Neural progenitor cell (in vitro differentiated cells): ENCODE results near the gene PHF12. TPM values are rescaled to one million over a fixed set of nuclear protein-coding genes. Genes with fewer than 3 reads are reported as not detected.

Experiments
- DNase-seq: peaks from one replicate; pipeline ENCODE4 v3.0.0-alpha.2; 2016; ENCODE audit warnings: low spot score
- H2AFZ ChIP-seq: fragments of 200-600 bp; sonication (generic); replicated peaks from 2 replicates; pipeline ENCODE4 v1.6.1; 2016; ENCODE audit warnings: antibody characterized with exemption
- H3F3A ChIP-seq: fragments of 200-600 bp; sonication (generic); 2 replicates; pipeline ENCODE4 v1.6.1; 2016; ENCODE audit warnings: antibody characterized with exemption, low read depth
- H3K27ac ChIP-seq: fragments of 200-600 bp; sonication (generic); 2 replicates; pipeline ENCODE4 v1.5.1; 2016; ENCODE audit warnings: mild to moderate bottlenecking
- H3K27me3 ChIP-seq: fragments of 200-600 bp; sonication (generic); 2 replicates; pipeline ENCODE4 v1.6.1; 2016; ENCODE audit warnings: mild to moderate bottlenecking, moderate library complexity
- H3K36me3 ChIP-seq: fragments of 200-600 bp; sonication (generic); 2 replicates; pipeline ENCODE4 v1.5.1; 2016
- H3K4me1 ChIP-seq: fragments of 200-600 bp; sonication (generic); 2 replicates; pipeline ENCODE4 v1.6.1; 2016; ENCODE audit warnings: mixed run types
- H3K4me2 ChIP-seq: fragments of 200-600 bp; sonication (generic); 2 replicates; pipeline ENCODE4 v1.6.1; 2016
- H3K4me3 ChIP-seq: fragments of 200-600 bp; sonication (generic); 2 replicates; pipeline ENCODE4 v1.5.1; 2016
- H3K79me2 ChIP-seq: fragments of 200-600 bp; sonication (generic); 2 replicates; pipeline ENCODE4 v1.6.1; 2016; ENCODE audit warnings: low read depth
- H3K9ac ChIP-seq: fragments of 200-600 bp; sonication (generic); 2 replicates; pipeline ENCODE4 v1.6.1; 2016
- H3K9me3 ChIP-seq: fragments of 200-600 bp; sonication (generic); 2 replicates; pipeline ENCODE4 v1.5.1; 2016; ENCODE audit warnings: low read depth
- H4K20me1 ChIP-seq: fragments of 200-600 bp; sonication (generic); 2 replicates; pipeline ENCODE4 v1.6.1; 2016; ENCODE audit warnings: low read depth
- H3K27ac Mint-ChIP-seq: 3 replicates; pipeline ENCODE4 v1.8.0; 2021; ENCODE audit warnings: mixed read lengths
- H3K27me3 Mint-ChIP-seq: 2 replicates; pipeline ENCODE4 v1.8.0; 2022; ENCODE audit warnings: low read depth, mild to moderate bottlenecking, inconsistent platforms, moderate library complexity, mixed read lengths; ENCODE audit not compliant: insufficient read depth
- H3K36me3 Mint-ChIP-seq: 3 replicates; pipeline ENCODE4 v1.8.0; 2021; ENCODE audit warnings: mixed read lengths
- H3K4me1 Mint-ChIP-seq: 3 replicates; pipeline ENCODE4 v1.8.0; 2021; ENCODE audit warnings: mixed read lengths
- H3K4me3 Mint-ChIP-seq: 3 replicates; pipeline ENCODE4 v1.8.0; 2021; ENCODE audit warnings: mild to moderate bottlenecking, moderate library complexity, mixed read lengths
- H3K9me3 Mint-ChIP-seq: 3 replicates; pipeline ENCODE4 v1.8.0; 2020; ENCODE audit warnings: mixed read lengths
- EZH2 ChIP-seq: fragments of 200-600 bp; sonication (generic); IDR thresholded peaks from 2 replicates; pipeline ENCODE4 v1.6.1; 2017; ENCODE audit warnings: antibody characterized with exemption, mild to moderate bottlenecking, moderate library complexity
- EZH2phosphoT487 ChIP-seq: fragments of 200-600 bp; sonication (generic); IDR thresholded peaks from 2 replicates; pipeline ENCODE4 v1.6.1; 2017; ENCODE audit warnings: antibody characterized with exemption
- total RNA-seq: library from RNA; depleted of rRNA; stranded (reverse); fragments of >200 nt; gene quantifications from 2 replicates; pipeline ENCODE4 v1.2.3, GENCODE V29; 2015; ENCODE audit warnings: low replicate concordance
- TF ChIP-seq, protein P1 (sequence below): fragments of 200-600 bp; sonication (generic); IDR thresholded peaks from 2 replicates; pipeline ENCODE4 v1.5.1; 2017; ENCODE audit warnings: antibody characterized with exemption, mild to moderate bottlenecking

PHF12 gene
- 49.1 and 54.3 TPM in 2 replicates for total RNA-seq

DNA sequence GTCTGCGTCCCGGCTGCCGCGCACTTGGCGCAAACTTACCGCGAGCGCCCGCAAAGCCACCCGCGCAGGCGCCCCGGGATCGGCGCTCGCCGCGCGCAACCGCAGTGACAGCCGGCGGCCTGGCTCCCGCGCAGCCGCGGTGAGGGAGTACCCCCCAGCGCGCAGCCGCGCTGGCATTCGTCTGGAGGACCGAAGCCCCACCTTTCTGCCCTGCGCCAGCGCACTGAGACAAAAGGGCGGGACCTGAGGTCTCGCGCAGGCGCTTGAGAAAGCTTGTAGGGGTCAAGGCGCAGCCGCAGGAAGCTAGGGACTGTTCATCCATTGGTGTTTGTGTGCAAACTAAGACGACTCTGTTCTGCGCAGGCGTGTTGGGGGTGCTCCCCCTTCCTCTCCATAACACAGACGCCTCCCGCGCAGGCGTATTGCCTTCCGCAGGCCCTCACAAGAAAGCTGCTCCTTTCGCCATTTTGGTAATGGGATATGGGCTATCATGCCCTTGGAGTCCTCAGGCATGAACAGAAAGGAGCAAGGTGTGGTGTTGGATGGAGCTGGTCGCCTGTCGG lies at the start of gene PHF12:
Gene PHF12 (minus strand): TSS at position 91 of the 563 bp plus-strand sequence. CDS start 558 bp downstream, outside the sequence.
- peak; percentile 100 for DNase-seq
- peak within 1 kb of the TSS; percentile 81 for H2AFZ ChIP-seq

DNA sequence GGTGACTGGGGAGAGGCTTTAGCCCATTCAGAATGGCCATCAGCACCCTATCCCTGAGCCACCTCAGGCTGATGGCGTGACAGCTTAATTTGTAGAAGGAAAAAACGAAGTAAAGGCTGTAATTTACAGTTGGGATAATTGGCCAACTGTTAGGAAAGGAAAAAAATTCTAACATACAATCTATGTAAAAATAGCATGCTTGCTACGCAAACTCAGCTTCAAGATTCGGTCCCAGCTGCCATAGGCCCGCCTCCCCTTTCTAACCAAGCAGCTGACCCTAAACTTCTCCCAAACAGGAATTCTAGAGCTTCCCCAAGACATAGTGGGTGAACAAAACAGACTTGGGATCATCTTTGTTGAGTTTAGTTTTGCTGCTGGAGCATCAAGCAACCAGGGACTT lies 49.7 kb upstream of the PHF12 start:
- no peak overlapping the region for H3K27ac Mint-ChIP-seq
- Histone ChIP-seq H4K20me1 (peaks cover 22% of the 10 kb centered on the region), H3K9me3 (no peaks in the 10 kb centered on the region), H3K27me3 (peaks cover 26% of the 10 kb centered on the region), H3K9ac (no peak overlapping the region), H3F3A (peaks cover 3% of the 10 kb centered on the region), H3K4me2 (no peak overlapping the region), H3K79me2 (peaks cover 3% of the 10 kb centered on the region), H3K4me3 (no peak overlapping the region), H3K36me3 (no peaks in the 10 kb centered on the region), H3K27ac (no peak overlapping the region), H2AFZ (no peak overlapping the region), H3K4me1 (peaks cover 43% of the 10 kb centered on the region)
- TF ChIP-seq, protein P1, sequence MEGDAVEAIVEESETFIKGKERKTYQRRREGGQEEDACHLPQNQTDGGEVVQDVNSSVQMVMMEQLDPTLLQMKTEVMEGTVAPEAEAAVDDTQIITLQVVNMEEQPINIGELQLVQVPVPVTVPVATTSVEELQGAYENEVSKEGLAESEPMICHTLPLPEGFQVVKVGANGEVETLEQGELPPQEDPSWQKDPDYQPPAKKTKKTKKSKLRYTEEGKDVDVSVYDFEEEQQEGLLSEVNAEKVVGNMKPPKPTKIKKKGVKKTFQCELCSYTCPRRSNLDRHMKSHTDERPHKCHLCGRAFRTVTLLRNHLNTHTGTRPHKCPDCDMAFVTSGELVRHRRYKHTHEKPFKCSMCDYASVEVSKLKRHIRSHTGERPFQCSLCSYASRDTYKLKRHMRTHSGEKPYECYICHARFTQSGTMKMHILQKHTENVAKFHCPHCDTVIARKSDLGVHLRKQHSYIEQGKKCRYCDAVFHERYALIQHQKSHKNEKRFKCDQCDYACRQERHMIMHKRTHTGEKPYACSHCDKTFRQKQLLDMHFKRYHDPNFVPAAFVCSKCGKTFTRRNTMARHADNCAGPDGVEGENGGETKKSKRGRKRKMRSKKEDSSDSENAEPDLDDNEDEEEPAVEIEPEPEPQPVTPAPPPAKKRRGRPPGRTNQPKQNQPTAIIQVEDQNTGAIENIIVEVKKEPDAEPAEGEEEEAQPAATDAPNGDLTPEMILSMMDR, result no peak
- no peak for TF ChIP-seq EZH2
- TF ChIP-seq EZH2phosphoT487, result no peak
- peaks cover 2% of the 10 kb centered on the region for H3K9me3 Mint-ChIP-seq
- no peaks in the 10 kb centered on the region for H3K36me3 Mint-ChIP-seq
- peaks cover 7% of the 10 kb centered on the region for H3K4me1 Mint-ChIP-seq
- H3K27me3 Mint-ChIP-seq, result peaks cover 44% of the 10 kb centered on the region
- no peak for DNase-seq
- H3K4me3 Mint-ChIP-seq, result no peak overlapping the region

More for the DNA sequence above, at the start of gene PHF12:
- Mint-ChIP-seq H3K4me1 (peaks cover 18% of the 10 kb centered on the region), H3K27ac (peak within 1 kb of the TSS; percentile 82), H3K4me3 (peak within 1 kb of the TSS; percentile 96), H3K9me3 (no peaks in the 10 kb centered on the region), H3K36me3 (peaks cover 6% of the 10 kb centered on the region), H3K27me3 (peaks cover 3% of the 10 kb centered on the region)
- H3K4me2 ChIP-seq, result peak within 1 kb of the TSS; percentile 89
- H3K27me3 ChIP-seq, result no peaks in the 10 kb centered on the region
- peak within 1 kb of the TSS; percentile 86 for H3K27ac ChIP-seq
- peaks cover 55% of the 10 kb centered on the region for H3F3A ChIP-seq
- TF ChIP-seq EZH2phosphoT487, result peak; percentile 49
- no peak for TF ChIP-seq EZH2
- H4K20me1 ChIP-seq, result peaks cover 35% of the 10 kb centered on the region
- H3K4me3 ChIP-seq, result peak within 1 kb of the TSS; percentile 80
- no peaks in the 10 kb centered on the region for H3K9me3 ChIP-seq
- H3K36me3 ChIP-seq, result no peaks in the 10 kb centered on the region
- peak within 1 kb of the TSS; percentile 52 for H3K9ac ChIP-seq
- H3K4me1 ChIP-seq, result peaks cover 16% of the 10 kb centered on the region
- peaks cover 47% of the 10 kb centered on the region for H3K79me2 ChIP-seq

DNA sequence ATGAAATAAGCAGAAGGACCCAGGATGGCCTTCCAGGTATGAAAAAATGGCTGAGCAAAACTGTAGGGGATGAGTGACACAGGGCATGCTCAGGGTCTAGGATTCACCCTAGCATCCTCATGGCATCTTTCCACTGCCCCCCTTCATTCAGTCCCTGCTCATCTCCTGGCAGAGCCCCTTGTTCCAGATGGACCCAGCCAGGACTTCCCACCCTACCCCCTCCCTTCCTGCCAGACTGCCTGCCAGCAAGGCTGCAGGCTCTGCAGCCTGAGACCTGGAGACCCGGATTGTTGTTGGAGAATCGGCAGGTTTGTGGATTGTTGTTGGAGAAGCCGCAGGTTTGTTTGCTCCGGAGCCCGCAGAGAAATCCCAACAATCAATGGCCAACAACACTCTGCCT lies 47.9 kb upstream of the PHF12 start:
- Mint-ChIP-seq H3K27ac (no peak overlapping the region), H3K27me3 (peaks cover 39% of the 10 kb centered on the region), H3K9me3 (peaks cover 2% of the 10 kb centered on the region), H3K4me3 (no peak overlapping the region), H3K4me1 (peaks cover 3% of the 10 kb centered on the region), H3K36me3 (no peaks in the 10 kb centered on the region)
- Histone ChIP-seq H2AFZ (no peak overlapping the region), H3K9ac (no peak overlapping the region), H3K27me3 (peaks cover 10% of the 10 kb centered on the region), H3K36me3 (no peaks in the 10 kb centered on the region), H3K4me3 (no peak overlapping the region), H3K4me1 (peaks cover 38% of the 10 kb centered on the region), H3K27ac (no peak overlapping the region), H3K79me2 (peaks cover 3% of the 10 kb centered on the region), H3K4me2 (no peak overlapping the region), H4K20me1 (peaks cover 11% of the 10 kb centered on the region), H3K9me3 (no peaks in the 10 kb centered on the region), H3F3A (peaks cover 3% of the 10 kb centered on the region)
- DNase-seq, result no peak
- TF ChIP-seq EZH2 (no peak), EZH2phosphoT487 (no peak)
- TF ChIP-seq, protein P1, result no peak

DNA sequence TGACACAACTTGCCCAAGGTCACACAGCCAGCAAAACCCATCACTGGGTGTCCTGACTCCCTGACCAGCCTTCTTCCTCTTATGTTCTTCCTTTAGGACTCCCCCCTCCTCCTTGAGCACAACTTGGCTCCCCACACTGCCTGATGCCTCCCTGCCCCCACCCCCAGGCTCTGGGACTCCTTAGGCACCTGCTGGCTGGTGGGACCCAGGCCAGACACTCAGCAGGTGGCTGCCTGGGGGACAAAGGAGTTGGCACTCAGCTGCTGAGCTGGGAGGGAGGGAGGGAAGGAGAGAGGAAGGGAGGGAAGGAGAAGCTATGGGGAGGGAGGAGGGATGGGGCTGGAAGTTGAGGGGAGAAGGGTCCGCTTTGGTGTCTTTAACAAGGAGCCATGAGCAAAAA lies 46.5 kb upstream of the PHF12 start:
- no peaks in the 10 kb centered on the region for H3K36me3 ChIP-seq
- peaks cover 38% of the 10 kb centered on the region for H3K4me1 ChIP-seq
- H2AFZ ChIP-seq, result no peak overlapping the region
- H3K9me3 ChIP-seq, result no peaks in the 10 kb centered on the region
- no peaks in the 10 kb centered on the region for H3K36me3 Mint-ChIP-seq
- peaks cover 3% of the 10 kb centered on the region for H3K4me1 Mint-ChIP-seq
- H3K27me3 Mint-ChIP-seq, result peaks cover 32% of the 10 kb centered on the region
- H3K9ac ChIP-seq, result no peak overlapping the region
- H3K79me2 ChIP-seq, result no peaks in the 10 kb centered on the region
- H3K9me3 Mint-ChIP-seq, result peaks cover 1% of the 10 kb centered on the region
- no peak overlapping the region for H3K4me2 ChIP-seq
- H4K20me1 ChIP-seq, result no peaks in the 10 kb centered on the region
- no peaks in the 10 kb centered on the region for H3F3A ChIP-seq
- H3K27ac ChIP-seq, result no peak overlapping the region
- no peak for DNase-seq
- no peaks in the 10 kb centered on the region for H3K27me3 ChIP-seq
- no peak overlapping the region for H3K4me3 ChIP-seq
- TF ChIP-seq EZH2phosphoT487 (no peak), EZH2 (no peak)
- TF ChIP-seq, protein P1, result no peak
- H3K27ac Mint-ChIP-seq, result no peak overlapping the region
- H3K4me3 Mint-ChIP-seq, result no peak overlapping the region
